Neural progenitor cell (in vitro differentiated cells): ENCODE data around the gene EPB41L4B. TPM values are rescaled to one million over a fixed set of nuclear protein-coding genes. Genes with fewer than 3 reads are reported as not detected.

Experiments used
- DNase-seq: peaks from one replicate; pipeline ENCODE4 v3.0.0-alpha.2; 2016; ENCODE audit warnings: low spot score
- H2AFZ ChIP-seq: fragments of 200-600 bp; sonication (generic); replicated peaks from 2 replicates; pipeline ENCODE4 v1.6.1; 2016; ENCODE audit warnings: antibody characterized with exemption
- H3F3A ChIP-seq: fragments of 200-600 bp; sonication (generic); 2 replicates; pipeline ENCODE4 v1.6.1; 2016; ENCODE audit warnings: antibody characterized with exemption, low read depth
- H3K27ac ChIP-seq: fragments of 200-600 bp; sonication (generic); 2 replicates; pipeline ENCODE4 v1.5.1; 2016; ENCODE audit warnings: mild to moderate bottlenecking
- H3K27me3 ChIP-seq: fragments of 200-600 bp; sonication (generic); 2 replicates; pipeline ENCODE4 v1.6.1; 2016; ENCODE audit warnings: mild to moderate bottlenecking, moderate library complexity
- H3K36me3 ChIP-seq: fragments of 200-600 bp; sonication (generic); 2 replicates; pipeline ENCODE4 v1.5.1; 2016
- H3K4me1 ChIP-seq: fragments of 200-600 bp; sonication (generic); 2 replicates; pipeline ENCODE4 v1.6.1; 2016; ENCODE audit warnings: mixed run types
- H3K4me2 ChIP-seq: fragments of 200-600 bp; sonication (generic); 2 replicates; pipeline ENCODE4 v1.6.1; 2016
- H3K4me3 ChIP-seq: fragments of 200-600 bp; sonication (generic); 2 replicates; pipeline ENCODE4 v1.5.1; 2016
- H3K79me2 ChIP-seq: fragments of 200-600 bp; sonication (generic); 2 replicates; pipeline ENCODE4 v1.6.1; 2016; ENCODE audit warnings: low read depth
- H3K9ac ChIP-seq: fragments of 200-600 bp; sonication (generic); 2 replicates; pipeline ENCODE4 v1.6.1; 2016
- H3K9me3 ChIP-seq: fragments of 200-600 bp; sonication (generic); 2 replicates; pipeline ENCODE4 v1.5.1; 2016; ENCODE audit warnings: low read depth
- H4K20me1 ChIP-seq: fragments of 200-600 bp; sonication (generic); 2 replicates; pipeline ENCODE4 v1.6.1; 2016; ENCODE audit warnings: low read depth
- H3K27ac Mint-ChIP-seq: 3 replicates; pipeline ENCODE4 v1.8.0; 2021; ENCODE audit warnings: mixed read lengths
- H3K27me3 Mint-ChIP-seq: 2 replicates; pipeline ENCODE4 v1.8.0; 2022; ENCODE audit warnings: low read depth, mild to moderate bottlenecking, inconsistent platforms, moderate library complexity, mixed read lengths; ENCODE audit not compliant: insufficient read depth
- H3K36me3 Mint-ChIP-seq: 3 replicates; pipeline ENCODE4 v1.8.0; 2021; ENCODE audit warnings: mixed read lengths
- H3K4me1 Mint-ChIP-seq: 3 replicates; pipeline ENCODE4 v1.8.0; 2021; ENCODE audit warnings: mixed read lengths
- H3K4me3 Mint-ChIP-seq: 3 replicates; pipeline ENCODE4 v1.8.0; 2021; ENCODE audit warnings: mild to moderate bottlenecking, moderate library complexity, mixed read lengths
- H3K9me3 Mint-ChIP-seq: 3 replicates; pipeline ENCODE4 v1.8.0; 2020; ENCODE audit warnings: mixed read lengths
- EZH2 ChIP-seq: fragments of 200-600 bp; sonication (generic); IDR thresholded peaks from 2 replicates; pipeline ENCODE4 v1.6.1; 2017; ENCODE audit warnings: antibody characterized with exemption, mild to moderate bottlenecking, moderate library complexity
- EZH2phosphoT487 ChIP-seq: fragments of 200-600 bp; sonication (generic); IDR thresholded peaks from 2 replicates; pipeline ENCODE4 v1.6.1; 2017; ENCODE audit warnings: antibody characterized with exemption
- total RNA-seq: library from RNA; depleted of rRNA; stranded (reverse); fragments of >200 nt; gene quantifications from 2 replicates; pipeline ENCODE4 v1.2.3, GENCODE V29; 2015; ENCODE audit warnings: low replicate concordance
- TF ChIP-seq, protein P1 (sequence below): fragments of 200-600 bp; sonication (generic); IDR thresholded peaks from 2 replicates; pipeline ENCODE4 v1.5.1; 2017; ENCODE audit warnings: antibody characterized with exemption, mild to moderate bottlenecking

Gene EPB41L4B
- total RNA-seq, 1 donor from 2014 or later = 6.2 TPM

DNA sequence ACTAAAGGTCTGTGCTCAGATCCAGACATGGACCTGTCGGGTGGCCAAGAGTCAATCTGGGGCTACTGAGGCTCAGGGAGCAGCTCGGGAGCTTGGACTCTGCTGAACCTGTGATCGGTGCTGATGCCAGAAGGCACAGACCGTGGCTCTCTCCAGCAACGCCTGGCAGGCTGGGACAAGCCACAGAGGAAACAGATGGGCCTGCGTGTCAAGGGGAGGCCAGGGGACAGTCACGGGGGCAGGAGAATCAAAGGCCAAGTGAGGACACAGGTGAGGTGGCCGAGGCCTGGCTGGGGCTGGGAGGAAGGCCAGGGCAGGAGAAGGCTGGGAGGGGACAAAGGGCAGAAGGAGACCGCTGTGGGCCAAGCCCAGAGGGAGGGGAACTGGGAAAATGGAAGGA, 43.4 kb downstream of the EPB41L4B start:
- Histone ChIP-seq H3K36me3 (no peaks in the 10 kb centered on the region), H3K4me3 (no peak overlapping the region), H4K20me1 (no peaks in the 10 kb centered on the region), H2AFZ (no peak overlapping the region), H3F3A (no peaks in the 10 kb centered on the region), H3K9ac (no peak overlapping the region), H3K9me3 (no peaks in the 10 kb centered on the region), H3K27ac (no peak overlapping the region), H3K4me1 (no peaks in the 10 kb centered on the region), H3K79me2 (no peaks in the 10 kb centered on the region), H3K4me2 (no peak overlapping the region), H3K27me3 (no peaks in the 10 kb centered on the region)
- Mint-ChIP-seq H3K9me3 (peaks cover 11% of the 10 kb centered on the region), H3K4me1 (no peaks in the 10 kb centered on the region), H3K36me3 (no peaks in the 10 kb centered on the region), H3K4me3 (no peak overlapping the region), H3K27me3 (peaks cover 6% of the 10 kb centered on the region), H3K27ac (no peak overlapping the region)
- TF ChIP-seq EZH2phosphoT487 (no peak), EZH2 (no peak)
- TF ChIP-seq, protein P1, sequence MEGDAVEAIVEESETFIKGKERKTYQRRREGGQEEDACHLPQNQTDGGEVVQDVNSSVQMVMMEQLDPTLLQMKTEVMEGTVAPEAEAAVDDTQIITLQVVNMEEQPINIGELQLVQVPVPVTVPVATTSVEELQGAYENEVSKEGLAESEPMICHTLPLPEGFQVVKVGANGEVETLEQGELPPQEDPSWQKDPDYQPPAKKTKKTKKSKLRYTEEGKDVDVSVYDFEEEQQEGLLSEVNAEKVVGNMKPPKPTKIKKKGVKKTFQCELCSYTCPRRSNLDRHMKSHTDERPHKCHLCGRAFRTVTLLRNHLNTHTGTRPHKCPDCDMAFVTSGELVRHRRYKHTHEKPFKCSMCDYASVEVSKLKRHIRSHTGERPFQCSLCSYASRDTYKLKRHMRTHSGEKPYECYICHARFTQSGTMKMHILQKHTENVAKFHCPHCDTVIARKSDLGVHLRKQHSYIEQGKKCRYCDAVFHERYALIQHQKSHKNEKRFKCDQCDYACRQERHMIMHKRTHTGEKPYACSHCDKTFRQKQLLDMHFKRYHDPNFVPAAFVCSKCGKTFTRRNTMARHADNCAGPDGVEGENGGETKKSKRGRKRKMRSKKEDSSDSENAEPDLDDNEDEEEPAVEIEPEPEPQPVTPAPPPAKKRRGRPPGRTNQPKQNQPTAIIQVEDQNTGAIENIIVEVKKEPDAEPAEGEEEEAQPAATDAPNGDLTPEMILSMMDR = no peak
- DNase-seq = no peak

DNA sequence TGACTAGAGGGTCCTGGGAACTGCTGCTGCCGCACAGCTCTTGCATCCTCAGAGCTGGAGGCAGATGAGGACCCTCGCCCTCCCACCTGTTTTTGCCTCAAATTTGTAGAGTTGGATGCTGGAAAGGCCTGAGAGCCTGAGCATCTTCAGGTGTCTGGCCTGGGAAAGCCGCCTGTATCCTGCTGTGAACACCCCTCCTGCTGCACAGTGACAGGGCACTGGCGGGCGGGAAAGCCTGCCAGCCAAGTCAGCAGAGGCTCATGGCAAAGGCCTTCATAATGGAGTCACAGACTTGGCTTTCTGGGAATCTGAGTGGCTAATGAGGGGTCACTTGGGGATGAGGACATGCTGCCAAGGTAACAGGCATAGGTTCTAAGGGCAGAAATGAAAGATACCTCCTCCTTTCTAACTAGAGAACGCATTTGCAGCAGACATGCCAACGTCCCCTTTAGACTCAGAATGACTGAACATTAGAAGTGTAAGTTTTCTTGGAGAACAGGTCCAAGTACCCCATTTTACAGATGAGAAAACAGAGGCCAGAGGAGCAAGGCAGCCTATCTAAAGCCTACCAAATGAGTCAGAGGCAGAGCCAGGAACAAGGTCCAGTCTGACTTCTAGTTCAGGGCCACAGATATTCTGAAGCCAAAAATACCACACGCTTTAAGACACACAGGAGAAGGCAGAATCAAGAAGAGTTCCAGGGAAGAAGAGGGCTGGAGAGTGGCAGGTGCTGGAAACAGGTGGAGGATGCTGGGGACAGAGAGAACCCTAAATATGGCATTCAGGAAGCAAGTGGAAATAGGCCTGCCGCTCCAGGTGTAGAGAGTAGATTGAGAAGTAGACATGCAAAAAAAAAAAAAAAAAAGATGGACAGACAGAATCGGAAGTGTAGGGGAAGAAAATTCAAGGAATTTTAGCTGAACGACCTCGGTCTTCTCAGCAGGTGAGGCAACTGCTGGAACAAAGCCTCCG, 44.1 kb downstream of the EPB41L4B start:
- Mint-ChIP-seq H3K27me3 (peaks cover 6% of the 10 kb centered on the region), H3K4me3 (no peak overlapping the region), H3K27ac (no peak overlapping the region), H3K36me3 (no peaks in the 10 kb centered on the region), H3K4me1 (no peaks in the 10 kb centered on the region), H3K9me3 (peaks cover 6% of the 10 kb centered on the region)
- H3K36me3 ChIP-seq = no peaks in the 10 kb centered on the region
- no peak for DNase-seq
- H3F3A ChIP-seq = no peaks in the 10 kb centered on the region
- no peaks in the 10 kb centered on the region for H3K79me2 ChIP-seq
- no peak overlapping the region for H3K27ac ChIP-seq
- H4K20me1 ChIP-seq = no peaks in the 10 kb centered on the region
- no peak overlapping the region for H3K4me2 ChIP-seq
- no peak overlapping the region for H3K4me3 ChIP-seq
- TF ChIP-seq, protein P1 = no peak
- TF ChIP-seq EZH2phosphoT487 (no peak), EZH2 (no peak)
- H3K4me1 ChIP-seq = no peaks in the 10 kb centered on the region
- no peak overlapping the region for H2AFZ ChIP-seq
- H3K9me3 ChIP-seq = no peaks in the 10 kb centered on the region
- H3K27me3 ChIP-seq = no peaks in the 10 kb centered on the region
- H3K9ac ChIP-seq = no peak overlapping the region

DNA sequence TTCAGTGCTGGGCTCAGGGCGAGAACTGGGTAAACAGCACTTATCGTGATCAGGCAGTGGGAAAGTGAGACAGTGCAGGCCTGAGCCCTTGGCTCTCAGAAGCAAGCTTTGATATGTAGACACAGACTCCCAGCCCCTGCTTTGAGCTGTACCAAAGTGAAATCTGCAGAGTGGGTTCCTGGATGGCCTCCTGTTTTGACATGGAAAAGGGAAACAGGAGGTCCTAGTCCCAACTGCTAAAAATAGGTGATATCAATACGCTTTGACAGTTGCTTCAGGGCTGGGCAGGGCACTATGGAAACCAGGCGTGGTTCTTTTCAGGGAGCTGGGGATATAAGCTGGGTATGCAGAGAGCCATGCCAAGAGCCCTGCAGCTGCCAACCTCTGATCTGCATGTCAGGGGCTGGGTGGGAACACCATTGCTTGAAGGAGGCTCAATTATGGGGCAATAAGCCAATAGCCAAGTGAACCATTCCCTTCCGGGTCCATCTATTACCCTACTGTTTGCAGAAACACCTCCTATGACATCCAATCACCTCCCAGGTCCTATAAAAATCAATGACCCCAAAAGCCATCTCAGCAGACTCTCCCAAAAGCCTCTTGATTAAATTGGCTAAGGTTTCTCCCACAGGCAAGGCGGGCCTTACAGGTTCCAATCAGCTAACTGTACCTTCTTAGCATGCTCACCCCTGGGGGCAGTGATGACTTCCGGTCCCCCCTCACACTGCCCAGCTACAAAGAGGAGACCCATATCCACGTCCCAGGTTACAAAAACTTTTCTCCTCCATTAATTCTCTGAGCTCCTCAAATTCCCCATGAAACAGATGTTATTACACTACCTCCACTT, 45.8 kb downstream of the EPB41L4B start:
- Mint-ChIP-seq H3K4me3 (no peak overlapping the region), H3K9me3 (peaks cover 6% of the 10 kb centered on the region), H3K4me1 (no peaks in the 10 kb centered on the region), H3K27me3 (peaks cover 6% of the 10 kb centered on the region), H3K36me3 (no peaks in the 10 kb centered on the region), H3K27ac (no peak overlapping the region)
- no peak overlapping the region for H3K4me2 ChIP-seq
- no peaks in the 10 kb centered on the region for H3K9me3 ChIP-seq
- H3K9ac ChIP-seq = no peak overlapping the region
- H3K27me3 ChIP-seq = no peaks in the 10 kb centered on the region
- no peaks in the 10 kb centered on the region for H4K20me1 ChIP-seq
- no peak for DNase-seq
- H3K79me2 ChIP-seq = no peaks in the 10 kb centered on the region
- H3K4me1 ChIP-seq = no peaks in the 10 kb centered on the region
- no peak overlapping the region for H3K27ac ChIP-seq
- H3K36me3 ChIP-seq = no peaks in the 10 kb centered on the region
- no peak overlapping the region for H3K4me3 ChIP-seq
- TF ChIP-seq EZH2phosphoT487 (no peak), EZH2 (no peak)
- TF ChIP-seq, protein P1 = no peak
- H3F3A ChIP-seq = no peaks in the 10 kb centered on the region
- no peak overlapping the region for H2AFZ ChIP-seq
